Left lobe of liver (tissue), 2 donors: Measurements from ENCODE around the gene CCDC178. TPM values are rescaled to one million over a fixed set of nuclear protein-coding genes. Genes with fewer than 3 reads are reported as not detected.

Experiments
- ATAC-seq: fragments of 200-7000 bp; cut with Tn5 transposase; one replicate; pipeline ENCODE4 v1.9.1; 2020; ENCODE audit warnings: mild to moderate bottlenecking, moderate library complexity
- DNase-seq: peaks from one replicate; pipeline ENCODE4 v3.0.0-alpha.2; 2020; ENCODE audit warnings: low spot score
- total RNA-seq: library from RNA; stranded (reverse); gene quantifications from one replicate; pipeline ENCODE4 v1.2.1, GENCODE V29; 2021
- donor health status: DM: no; HTN: no; CAD: no; lungs with moderate emphysema.
- donor health status: DM: no; HTN: yes; CAD: no.

The CCDC178 gene
- total RNA-seq, 1 donor from 2014 or later, result not detected

DNA sequence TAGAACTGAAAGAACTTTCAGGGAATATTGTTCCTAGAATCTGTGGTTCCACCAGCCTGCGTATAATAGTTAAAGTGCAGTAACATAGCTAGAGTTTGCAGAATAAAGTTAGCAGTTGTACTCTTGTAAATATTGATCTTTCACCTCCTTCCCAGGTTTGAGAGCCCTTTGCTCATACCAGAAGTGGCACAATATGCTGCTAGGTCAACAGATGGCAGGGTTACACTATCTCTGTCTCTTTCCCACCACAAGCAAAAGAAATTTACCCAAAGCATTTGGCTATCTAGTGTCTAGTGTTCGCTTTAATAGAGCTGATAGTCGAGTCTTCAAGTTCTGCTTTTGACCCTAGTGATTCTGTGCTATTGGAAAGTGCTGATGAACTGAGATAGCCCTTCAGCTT is 548.7 kb downstream of the CCDC178 start:
- ATAC-seq, result no peak
- no peak for DNase-seq

DNA sequence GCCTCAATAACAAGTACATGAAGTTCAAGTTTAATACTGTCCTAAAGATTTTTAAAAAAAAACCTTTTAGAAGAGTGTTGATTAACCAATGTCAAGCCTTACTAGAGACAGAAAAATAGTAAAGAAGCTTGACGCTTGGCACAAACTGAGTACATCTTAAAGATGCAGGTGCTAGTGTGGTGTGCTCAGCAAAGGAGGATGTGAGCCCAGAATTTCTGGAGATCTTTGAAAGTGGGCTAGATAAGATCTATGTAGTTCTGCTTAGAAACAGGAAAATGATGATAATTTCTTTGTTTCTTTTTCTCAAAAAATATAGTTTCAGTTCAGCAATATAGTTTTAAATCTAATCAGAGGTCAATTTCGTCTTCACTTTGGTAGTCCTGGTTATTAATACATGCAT is 549.4 kb downstream of the CCDC178 start:
- ATAC-seq (no peak), DNase-seq (no peak)

DNA sequence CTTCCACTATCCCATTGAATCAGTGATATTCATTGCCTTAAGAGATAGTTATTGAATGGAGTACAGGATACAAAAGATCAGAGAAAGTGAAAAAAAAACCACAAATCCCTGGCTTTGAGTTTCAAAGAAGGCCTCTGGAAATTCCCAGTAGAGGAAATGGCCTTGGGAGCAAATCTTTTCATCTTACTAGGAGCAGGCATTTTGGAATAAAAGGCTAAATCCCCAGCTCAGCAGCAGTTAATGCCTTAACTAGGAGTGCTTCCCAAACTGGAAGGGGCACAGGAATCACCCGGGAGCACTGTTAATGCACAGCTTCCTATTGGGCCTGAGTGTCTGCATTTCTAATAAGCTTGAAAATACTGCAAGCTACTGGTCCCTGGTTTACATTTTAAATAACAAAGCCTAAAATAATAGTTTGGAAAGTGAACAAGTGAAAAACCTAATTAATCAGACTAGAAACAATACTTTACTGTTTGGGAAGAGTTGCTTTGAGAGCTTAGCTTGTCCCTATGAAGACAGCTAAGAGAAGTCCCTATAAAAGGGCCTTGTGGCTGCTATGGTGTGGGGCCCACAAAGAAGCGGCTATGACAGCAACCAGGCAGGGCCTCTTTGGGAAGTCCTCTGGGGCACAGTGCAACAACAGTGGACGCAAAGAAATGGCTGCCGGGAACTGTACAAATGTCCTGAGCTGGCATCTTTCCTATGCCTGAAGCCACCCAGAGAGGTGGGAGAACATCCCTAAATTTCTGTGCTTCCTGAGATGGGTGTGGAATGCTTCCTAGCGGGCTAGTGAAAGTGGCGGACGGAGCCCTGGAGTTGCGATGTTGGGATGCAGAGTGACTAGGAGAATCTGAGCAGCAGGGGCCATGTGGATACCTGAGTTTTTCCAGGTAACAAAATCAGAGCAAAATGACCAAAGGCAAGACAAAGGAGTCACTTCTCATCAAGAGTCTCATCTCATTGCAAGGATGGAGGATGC is 550.6 kb downstream of the CCDC178 start:
- ATAC-seq, result no peak

DNA sequence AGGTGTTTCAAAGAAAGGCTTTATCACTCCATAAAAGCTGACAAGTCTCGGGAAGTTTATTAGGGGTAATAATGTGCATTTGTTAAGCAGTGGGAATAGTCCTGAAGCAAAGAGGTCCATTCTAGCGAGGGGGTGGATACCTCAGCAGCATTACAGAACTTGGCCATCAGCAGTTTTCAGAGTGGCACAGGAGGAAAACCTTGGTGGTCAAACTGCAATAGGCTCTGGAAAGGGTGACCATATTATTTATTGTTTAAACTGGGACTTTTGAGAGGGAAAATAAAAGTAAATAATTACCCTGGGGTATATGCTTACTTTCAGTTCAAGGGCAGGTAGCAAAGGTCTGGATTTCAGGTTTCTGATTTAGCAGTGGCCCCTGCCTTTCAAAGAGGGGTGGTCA is 552.2 kb downstream of the CCDC178 start:
- no peak for ATAC-seq
- no peak for DNase-seq

More for the DNA sequence above, 550.6 kb downstream of the CCDC178 start:
- no peak for DNase-seq

Other genes starting within 250 kb of the CCDC178 start
- gene ASXL3, start 137.5 kb upstream of the CCDC178 start, total RNA-seq, result 2.6 TPM